ENCODE results near the gene ZKSCAN8.

ZKSCAN8 gene

DNA sequence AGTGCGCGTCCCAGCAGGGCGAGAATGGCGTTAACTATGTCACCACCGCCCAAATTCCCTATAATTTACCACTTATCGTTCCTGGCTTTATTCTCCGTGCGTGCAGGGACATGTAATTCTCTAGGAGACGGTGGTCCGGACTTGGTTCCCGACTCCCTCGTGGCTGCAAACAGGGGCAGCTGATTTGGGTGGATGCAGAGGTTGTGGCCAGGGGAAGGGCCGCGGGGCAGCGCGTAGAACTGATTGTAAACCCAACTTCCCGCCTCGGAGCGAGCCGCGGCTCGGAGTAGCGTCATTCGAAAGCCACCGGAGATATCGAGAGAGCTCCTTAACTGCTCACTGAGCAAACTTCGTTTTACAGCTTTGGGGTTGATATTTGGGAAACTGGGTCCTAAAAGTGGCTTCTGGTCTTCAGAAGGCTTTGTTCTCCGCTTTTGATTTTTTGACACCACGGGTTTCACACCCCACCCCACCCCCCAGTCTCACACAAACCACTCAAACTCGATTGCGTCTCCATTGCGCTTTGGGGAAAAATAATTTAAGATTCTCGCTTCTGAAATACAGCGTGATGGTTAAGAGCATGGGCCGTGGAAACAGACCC, 65.9 kb downstream of the ZKSCAN8 start:
- FAIRE-seq, result no peak

DNA sequence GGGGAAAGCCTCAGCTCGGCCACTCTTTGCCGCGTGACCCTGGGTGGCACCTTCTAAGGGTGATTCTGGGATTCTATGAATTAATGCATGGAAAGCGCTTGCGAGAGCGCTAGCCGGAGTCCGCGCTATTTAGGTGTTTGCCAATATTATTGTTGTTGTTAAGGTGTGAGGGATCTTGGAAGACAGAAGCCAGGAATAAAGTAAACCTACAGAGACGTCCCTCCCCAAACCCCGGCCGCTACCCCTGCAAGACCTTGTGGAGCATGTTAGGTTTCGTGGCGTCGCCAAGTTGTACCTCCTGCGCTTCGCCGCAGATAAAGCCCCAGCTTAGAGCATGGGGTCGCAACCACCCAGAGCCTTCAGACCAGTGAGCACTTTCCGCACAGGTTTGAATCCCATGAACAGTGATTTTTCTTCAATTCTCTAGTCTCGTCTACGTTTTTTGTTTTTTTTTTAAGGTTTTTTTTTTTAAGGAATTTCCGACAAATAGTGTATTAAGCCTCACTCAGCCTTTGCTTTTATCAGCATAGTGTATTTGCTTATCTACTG, 66.5 kb downstream of the ZKSCAN8 start:
- FAIRE-seq, result no peak
